Fibroblast of skin of scalp (primary cell): ENCODE data around the gene CYP3A4. TPM values are rescaled to one million over a fixed set of nuclear protein-coding genes. Genes with fewer than 3 reads are reported as not detected.
"Not testable (repeated sequence)": the region's sequence is repeated elsewhere in the genome, so short reads cannot be mapped to it uniquely, and the experiment has no call there.

Source experiments
- DNase-seq: peaks from one replicate; pipeline ENCODE4 v3.0.0-alpha.2; 2013
- polyA plus RNA-seq, 2 experiments: library from polyadenylated mRNA; unstranded; fragments of 120-200 nt; gene quantifications; one replicate each; pipeline ENCODE4 v1.2.1, GENCODE V29; 2013; ENCODE audit not compliant: insufficient read length in 2 of 2

The CYP3A4 gene
- polyA plus RNA-seq (2013, experiment 1 of 2; ENCODE audit: insufficient read length) = not detected
- polyA plus RNA-seq (2013, experiment 2 of 2; ENCODE audit: insufficient read length) = not detected

- no peak for DNase-seq
Observed at GRCh38 chr7:99784007-99784406, at the start of gene CYP3A4. TSS of gene CYP3A4 (minus strand) at chr7:99784184. CDS start at chr7:99784081, 103 bp downstream.

DNA sequence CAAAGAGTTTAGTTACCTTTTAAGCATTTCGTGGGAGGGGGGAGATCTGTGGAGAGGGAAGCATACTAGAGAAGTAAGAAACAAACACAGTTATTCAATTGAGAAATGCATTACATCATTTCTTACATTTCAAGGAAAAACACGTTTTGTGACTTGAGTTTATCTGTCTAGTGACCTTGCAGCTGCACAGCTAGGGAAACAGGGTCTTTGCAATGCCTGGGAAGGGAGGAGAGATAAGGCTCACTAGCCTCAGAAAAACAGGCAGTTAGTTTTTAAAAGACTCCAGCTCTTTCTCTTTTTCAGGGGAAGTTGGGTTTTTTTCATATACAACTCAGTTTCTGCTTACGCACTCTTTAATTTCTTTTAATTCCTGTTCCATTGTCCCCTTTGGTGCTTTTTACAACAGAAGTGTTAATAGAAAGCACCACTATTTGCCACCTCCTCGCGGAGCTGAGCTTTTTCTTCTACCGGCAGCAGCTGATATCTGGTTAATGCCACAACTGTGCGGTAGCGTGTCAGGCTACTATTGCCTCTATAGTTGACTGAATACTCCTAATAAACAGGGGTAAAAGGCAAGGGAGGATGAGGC lies 49.4 kb upstream of the CYP3A4 start:
- no peak for DNase-seq

GRCh38 chr7:99831595-99831994 lies 47.6 kb upstream of the CYP3A4 start:
- DNase-seq = no peak

DNA sequence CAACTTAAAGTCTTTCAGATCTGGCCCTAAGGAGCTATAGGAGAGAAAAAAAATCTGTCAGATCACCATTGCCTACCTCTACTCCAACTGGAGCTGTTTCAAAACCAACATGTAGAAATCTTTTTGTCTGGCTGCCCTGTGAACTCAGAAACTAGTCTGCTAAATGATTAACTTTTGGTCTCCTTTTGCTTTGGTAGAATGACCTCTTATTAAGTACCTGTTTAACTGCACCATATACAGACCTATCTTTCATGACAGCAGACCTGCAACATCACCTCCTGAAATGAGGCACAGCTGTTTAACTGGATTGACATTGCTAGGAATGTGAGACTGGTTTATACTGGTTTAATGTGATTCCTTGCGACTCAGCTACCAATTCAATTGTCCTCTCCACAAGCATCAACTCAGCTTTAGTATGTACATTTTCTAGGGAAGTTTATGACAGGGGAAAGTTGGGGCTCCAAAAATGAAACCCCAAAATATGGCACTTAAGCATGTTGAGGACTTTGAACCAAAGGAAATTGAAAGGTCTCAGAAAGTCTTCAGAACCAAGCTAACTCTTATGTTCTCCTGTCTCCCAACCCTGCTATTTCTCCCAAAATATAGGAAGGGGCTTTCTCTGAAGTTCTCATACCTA lies 45.7 kb upstream of the CYP3A4 start:
- DNase-seq = no peak

GRCh38 chr7:99828811-99829210 lies 44.8 kb upstream of the CYP3A4 start:
- DNase-seq = no peak

- DNase-seq = no peak
Observed at GRCh38 chr7:99827040-99827778, 43.2 kb upstream of the CYP3A4 start.

- no peak for DNase-seq
Observed at GRCh38 chr7:99825873-99826272, 41.9 kb upstream of the CYP3A4 start.

DNA sequence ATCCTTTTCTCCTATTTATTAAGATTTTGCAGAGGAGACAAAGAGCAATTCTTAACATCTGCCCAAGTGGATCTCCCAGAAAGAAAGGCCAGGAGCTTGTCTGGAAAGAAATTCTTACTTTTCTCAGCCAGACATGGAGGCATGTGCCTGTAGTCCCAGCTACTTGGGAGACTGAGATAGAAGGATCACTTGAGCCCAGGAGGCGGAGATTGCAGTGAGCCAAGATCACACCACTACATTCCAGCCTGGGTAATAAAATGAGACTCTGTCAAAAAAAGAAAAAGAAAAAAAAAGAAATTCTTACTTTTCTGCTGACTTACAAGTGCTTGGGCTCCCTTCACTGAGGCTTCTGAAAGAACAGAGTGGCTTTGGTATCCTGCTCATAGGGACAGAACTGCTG lies 41.5 kb upstream of the CYP3A4 start:
- DNase-seq = no peak

GRCh38 chr7:99824091-99824490 lies 40.1 kb upstream of the CYP3A4 start:
- DNase-seq = no peak

DNA sequence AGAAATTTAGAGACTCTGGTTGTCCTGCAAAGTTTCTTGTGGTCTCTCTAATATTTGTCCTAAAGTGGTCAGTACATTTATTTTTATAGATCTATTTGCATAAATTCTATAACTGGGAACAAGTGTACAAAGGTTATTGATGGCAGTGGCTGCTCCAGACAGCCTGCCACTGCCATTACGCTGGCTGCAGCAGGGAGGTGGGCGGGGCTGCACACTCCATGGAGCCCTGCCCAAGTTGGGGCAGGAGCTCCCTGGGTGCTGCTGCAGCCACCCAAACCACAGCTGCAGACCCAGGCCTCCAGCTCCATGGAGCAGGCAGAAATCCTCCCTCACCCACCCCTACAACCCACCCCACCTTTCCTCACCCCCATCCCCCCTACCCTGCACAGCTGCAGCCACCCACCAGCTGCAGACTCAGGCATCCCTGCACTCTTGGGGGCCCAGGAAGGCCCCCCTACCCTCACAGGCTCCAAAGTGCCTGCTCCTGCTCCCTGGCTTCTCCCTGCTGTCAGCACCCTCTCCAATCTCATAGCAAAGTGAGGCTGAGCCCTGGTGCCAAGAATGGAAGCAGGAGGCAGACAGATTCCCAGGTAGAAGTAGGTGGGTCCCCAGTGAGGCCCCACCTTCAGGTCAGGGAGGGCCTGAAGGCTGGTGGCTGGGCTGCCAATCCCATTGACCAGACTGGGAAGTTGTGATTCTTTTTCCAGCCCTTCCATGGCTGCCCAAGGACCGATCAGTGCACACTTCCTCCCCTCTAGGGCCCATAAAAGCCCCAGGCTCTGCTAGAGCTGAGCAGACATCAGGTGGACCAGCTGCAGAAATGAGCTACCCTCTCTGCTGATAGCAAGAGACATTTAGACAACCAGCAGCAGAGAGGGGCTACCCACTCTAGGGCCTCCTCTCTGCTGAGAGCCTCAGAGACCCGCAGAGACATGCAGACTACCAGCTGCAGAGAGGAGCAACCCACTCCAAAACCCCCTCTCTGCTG lies 39.0 kb upstream of the CYP3A4 start:
- DNase-seq = no peak

- no peak for DNase-seq
Observed at GRCh38 chr7:99820408-99821027, 36.5 kb upstream of the CYP3A4 start.

- DNase-seq = no peak
Observed at GRCh38 chr7:99808766-99809165, 24.8 kb upstream of the CYP3A4 start.

DNA sequence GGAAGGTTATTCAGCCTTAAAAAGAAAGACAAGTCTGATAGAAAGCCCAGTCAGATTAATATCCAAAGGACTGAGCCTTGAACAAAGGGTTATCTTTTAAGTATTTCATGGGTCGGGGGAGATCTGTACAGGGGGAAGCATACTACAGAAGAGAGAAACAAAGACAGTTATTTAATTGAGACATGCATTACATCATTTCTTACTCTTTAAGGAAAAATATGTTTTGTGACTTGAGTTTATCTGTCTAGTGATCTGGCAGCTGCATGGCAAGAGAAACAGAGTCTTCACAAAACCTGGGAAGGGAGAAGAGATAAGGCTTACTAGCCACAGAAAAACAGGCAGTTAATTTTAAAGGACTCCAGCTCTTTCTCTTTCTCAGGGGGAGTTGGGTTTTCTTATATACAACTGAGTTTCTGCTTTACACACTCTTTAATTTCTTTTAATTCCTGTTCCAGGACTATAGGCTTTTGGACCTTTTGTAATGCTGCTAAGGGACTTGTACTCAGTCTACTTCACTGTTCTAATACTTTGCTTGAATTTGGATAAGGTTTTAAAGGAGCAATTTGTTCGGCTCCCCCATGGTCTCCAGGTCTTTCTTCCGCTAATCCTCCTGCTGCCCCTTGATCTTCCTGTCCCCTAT lies 23.0 kb upstream of the CYP3A4 start:
- no peak for DNase-seq

DNA sequence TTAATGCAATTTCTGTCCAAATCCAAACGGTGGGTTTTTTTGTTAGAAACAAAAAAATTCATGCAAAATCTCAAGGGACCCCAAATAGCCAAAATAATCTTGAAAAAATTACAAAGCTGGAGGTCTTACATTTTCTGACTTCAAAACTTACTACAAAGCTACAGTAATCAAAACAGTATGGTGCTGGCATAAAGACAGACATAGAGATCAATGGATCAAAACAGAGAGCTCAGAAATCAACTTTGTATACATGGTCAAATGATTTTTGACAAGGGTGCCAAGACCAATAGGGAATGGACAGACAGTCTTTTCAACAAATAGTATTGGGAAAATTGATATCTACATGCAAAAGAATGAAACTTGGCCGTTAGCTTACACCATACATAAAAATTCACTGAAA lies 21.7 kb upstream of the CYP3A4 start:
- DNase-seq = no peak

DNA sequence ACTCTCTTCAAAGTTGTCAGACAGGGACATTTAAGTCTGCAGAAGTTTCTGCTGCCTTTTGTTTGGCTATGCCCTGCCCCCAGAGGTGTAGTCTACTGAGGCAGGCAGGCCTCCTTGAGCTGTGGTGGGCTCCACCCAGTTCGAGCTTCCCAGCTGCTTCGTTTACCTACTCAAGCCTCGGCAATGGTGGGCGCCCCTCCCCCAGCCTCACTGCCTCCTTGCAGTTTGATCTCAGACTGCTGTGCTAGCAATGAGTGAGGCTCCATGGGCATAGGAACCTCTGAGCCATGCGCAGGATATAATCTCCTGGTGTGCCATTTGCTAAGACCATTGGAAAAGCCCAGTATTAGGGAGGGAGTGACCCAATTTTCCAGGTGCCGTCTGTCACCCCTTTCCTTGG lies 19.1 kb upstream of the CYP3A4 start:
- DNase-seq = not testable (repeated sequence)

- DNase-seq = not testable (repeated sequence)
Observed at GRCh38 chr7:99801407-99801806, 17.4 kb upstream of the CYP3A4 start.

DNA sequence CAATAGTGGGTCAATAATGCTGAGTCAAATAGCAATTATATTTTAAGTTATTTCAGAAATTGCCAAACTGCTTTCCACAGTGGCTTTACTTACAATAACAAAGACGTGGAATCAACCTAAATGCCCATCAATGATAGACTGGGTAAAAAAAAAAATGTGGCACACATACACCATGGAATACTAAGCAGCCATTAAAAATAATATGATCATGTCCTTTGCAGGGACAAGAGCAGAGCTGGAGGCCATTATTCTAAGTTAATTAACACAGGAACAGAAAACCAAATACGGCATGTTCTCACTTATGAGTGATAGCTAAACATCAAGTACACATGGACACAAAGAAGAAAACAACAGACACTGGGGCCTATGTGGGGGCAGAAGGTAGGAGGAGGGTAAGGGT lies 15.0 kb upstream of the CYP3A4 start:
- DNase-seq = no peak

- not testable (repeated sequence) for DNase-seq
Observed at GRCh38 chr7:99795864-99796263, 11.9 kb upstream of the CYP3A4 start.

DNA sequence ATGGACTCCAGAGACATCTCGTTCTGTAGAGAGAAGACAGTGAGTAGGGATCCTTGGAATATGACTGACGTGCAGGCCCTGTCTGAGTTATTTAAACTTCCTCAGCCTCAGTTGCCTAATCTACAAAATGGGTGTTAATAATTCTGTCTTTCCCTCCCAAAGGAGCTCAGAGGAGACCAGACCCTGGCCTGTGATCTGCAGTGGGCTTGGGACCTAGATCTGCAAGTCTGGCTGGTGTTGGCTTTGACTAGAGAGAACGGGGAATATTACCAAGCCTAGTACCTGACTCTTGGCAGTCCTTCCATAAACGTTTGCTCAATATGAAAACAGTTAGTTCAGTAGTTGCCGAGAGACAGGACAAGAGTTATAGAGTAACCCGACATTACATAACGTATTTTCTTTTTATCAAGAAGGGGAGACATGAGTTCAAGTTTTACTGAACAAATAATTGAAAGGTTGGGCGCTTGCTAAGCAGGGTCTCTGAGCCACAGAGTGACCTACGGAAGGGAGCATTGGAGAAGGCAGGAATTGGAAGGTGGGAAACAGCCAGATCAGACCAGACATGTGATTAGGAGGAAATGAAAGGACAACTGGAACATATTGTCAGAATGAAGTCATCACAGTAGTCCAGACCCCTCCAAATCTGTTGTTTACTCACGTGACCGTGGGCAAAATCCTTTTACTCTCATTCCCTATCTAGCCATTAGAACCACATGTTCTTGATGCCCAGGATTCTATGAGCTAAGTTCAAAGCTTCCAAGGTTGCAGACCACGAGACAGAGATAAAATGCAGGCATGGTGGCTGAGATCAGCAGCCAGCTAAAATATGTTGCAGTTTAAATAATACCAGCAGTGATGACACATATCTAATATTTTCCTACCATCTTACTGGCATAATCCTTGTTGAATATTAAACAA lies 10.9 kb upstream of the CYP3A4 start:
- DNase-seq = peak; percentile 2

DNA sequence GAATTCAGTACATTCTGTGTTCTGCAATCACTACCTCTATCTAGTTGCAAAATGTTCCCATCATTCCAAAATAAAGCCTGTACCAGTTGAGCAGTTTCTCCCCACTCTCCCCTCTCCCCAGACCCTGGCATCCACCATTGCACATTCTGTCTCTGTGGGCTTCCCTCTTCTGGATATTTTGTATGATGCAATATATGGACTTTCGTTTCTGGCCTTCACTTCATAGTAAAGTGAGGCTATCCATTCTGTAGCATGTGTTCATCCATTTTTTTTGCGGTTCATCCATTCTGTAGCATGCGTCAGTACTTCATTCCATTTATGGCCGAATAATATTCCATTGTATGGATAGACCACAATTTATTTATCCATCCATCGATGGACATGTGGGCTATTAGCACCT lies 9.5 kb upstream of the CYP3A4 start:
- DNase-seq = no peak
